Measurements from ENCODE around the gene THADA.

The THADA gene

GRCh38 chr2:43321446-43321845, 274.4 kb downstream of the THADA start:
- no peak for DNase-seq

GRCh38 chr2:43319541-43319940, 276.3 kb downstream of the THADA start:
- no peak for ATAC-seq
- no peak for DNase-seq

More at GRCh38 chr2:43321446-43321845, 274.4 kb downstream of the THADA start:
- ATAC-seq: no peak

- DNase-seq: no peak
- ATAC-seq: no peak
Measured at GRCh38 chr2:43318791-43319190, 277.0 kb downstream of the THADA start.

GRCh38 chr2:43317680-43318079, 278.2 kb downstream of the THADA start:
- DNase-seq (no peak), ATAC-seq (no peak)

GRCh38 chr2:43317194-43317593, 278.6 kb downstream of the THADA start:
- DNase-seq: no peak
- ATAC-seq: no peak

- DNase-seq: no peak
- ATAC-seq: no peak
Measured at GRCh38 chr2:43315482-43315881, 280.4 kb downstream of the THADA start.

GRCh38 chr2:43314299-43314927, 281.4 kb downstream of the THADA start:
- DNase-seq (no peak), ATAC-seq (no peak)

GRCh38 chr2:43313642-43314017, 282.2 kb downstream of the THADA start:
- DNase-seq (no peak), ATAC-seq (no peak)

GRCh38 chr2:43312755-43313641, 282.8 kb downstream of the THADA start:
- ATAC-seq (no peak), DNase-seq (no peak)

GRCh38 chr2:43311276-43311675, 284.6 kb downstream of the THADA start:
- DNase-seq: no peak
- ATAC-seq: no peak

GRCh38 chr2:43309935-43310334, 285.9 kb downstream of the THADA start:
- ATAC-seq (no peak), DNase-seq (no peak)

- no peak for ATAC-seq
- DNase-seq: no peak
Measured at GRCh38 chr2:43307973-43308372, 287.9 kb downstream of the THADA start.

GRCh38 chr2:43307046-43307445, 288.8 kb downstream of the THADA start:
- ATAC-seq (no peak), DNase-seq (no peak)

- no peak for ATAC-seq
Measured at GRCh38 chr2:43306197-43306596, 289.6 kb downstream of the THADA start.

GRCh38 chr2:43305517-43305916, 290.3 kb downstream of the THADA start:
- DNase-seq (no peak), ATAC-seq (no peak)

More at GRCh38 chr2:43306197-43306596, 289.6 kb downstream of the THADA start:
- DNase-seq: no peak

GRCh38 chr2:43305012-43305411, 290.8 kb downstream of the THADA start:
- no peak for ATAC-seq
- DNase-seq: no peak

GRCh38 chr2:43303889-43304288, 291.9 kb downstream of the THADA start:
- ATAC-seq (no peak), DNase-seq (no peak)

- no peak for DNase-seq
- peak; percentile 58 for ATAC-seq
Measured at GRCh38 chr2:43302961-43303494, 292.8 kb downstream of the THADA start.

GRCh38 chr2:43302182-43302960, 293.5 kb downstream of the THADA start:
- no peak for DNase-seq
- no peak for ATAC-seq

- peak; percentile 36 for ATAC-seq
- DNase-seq: no peak
Measured at GRCh38 chr2:43300781-43301583, 294.9 kb downstream of the THADA start.

- DNase-seq (no peak), ATAC-seq (no peak)
Measured at GRCh38 chr2:43300222-43300621, 295.6 kb downstream of the THADA start.

- ATAC-seq (no peak), DNase-seq (no peak)
Measured at GRCh38 chr2:43298500-43298899, 297.3 kb downstream of the THADA start.

Measured in stimulated activated naive CD8-positive, alpha-beta T cell treated with anti-CD3 and anti-CD28 coated beads, Interleukin-15, Interleukin-2, amounts not matched to agents 100 U/mL and 50 U/mL, for 24 hours (primary cell).